BE2C (cell line): ENCODE results near the gene PCDHB6.
"Not testable (repeated sequence)": the region's sequence is repeated elsewhere in the genome, so short reads cannot be mapped to it uniquely, and the experiment has no call there.

Experiments
- DNase-seq: peaks from one replicate; pipeline ENCODE4 v3.0.0-alpha.2; 2020
- H3K27me3 ChIP-seq: fragments of 250-450 bp; sonication (Bioruptor Pico); 2 replicates; pipeline ENCODE4 v1.5.1; 2020; ENCODE audit warnings: mild to moderate bottlenecking
- H3K36me3 ChIP-seq: fragments of 250-450 bp; sonication (Bioruptor Pico); 2 replicates; pipeline ENCODE4 v1.5.1; 2020; ENCODE audit warnings: mild to moderate bottlenecking
- H3K4me1 ChIP-seq: fragments of 250-450 bp; sonication (Bioruptor Pico); 2 replicates; pipeline ENCODE4 v1.5.1; 2020
- H3K4me3 ChIP-seq: 2 replicates; pipeline ENCODE4 v1.5.1; 2011; ENCODE audit warnings: low read depth, low read length
- H3K9me3 ChIP-seq: fragments of 250-450 bp; sonication (Bioruptor Pico); 2 replicates; pipeline ENCODE4 v1.5.1; 2020
- TF ChIP-seq, protein P1 (sequence below): IDR thresholded peaks from 2 replicates; pipeline ENCODE4 v1.5.1; 2012; ENCODE audit warnings: mild to moderate bottlenecking, low read depth, low read length

Gene PCDHB6

DNA sequence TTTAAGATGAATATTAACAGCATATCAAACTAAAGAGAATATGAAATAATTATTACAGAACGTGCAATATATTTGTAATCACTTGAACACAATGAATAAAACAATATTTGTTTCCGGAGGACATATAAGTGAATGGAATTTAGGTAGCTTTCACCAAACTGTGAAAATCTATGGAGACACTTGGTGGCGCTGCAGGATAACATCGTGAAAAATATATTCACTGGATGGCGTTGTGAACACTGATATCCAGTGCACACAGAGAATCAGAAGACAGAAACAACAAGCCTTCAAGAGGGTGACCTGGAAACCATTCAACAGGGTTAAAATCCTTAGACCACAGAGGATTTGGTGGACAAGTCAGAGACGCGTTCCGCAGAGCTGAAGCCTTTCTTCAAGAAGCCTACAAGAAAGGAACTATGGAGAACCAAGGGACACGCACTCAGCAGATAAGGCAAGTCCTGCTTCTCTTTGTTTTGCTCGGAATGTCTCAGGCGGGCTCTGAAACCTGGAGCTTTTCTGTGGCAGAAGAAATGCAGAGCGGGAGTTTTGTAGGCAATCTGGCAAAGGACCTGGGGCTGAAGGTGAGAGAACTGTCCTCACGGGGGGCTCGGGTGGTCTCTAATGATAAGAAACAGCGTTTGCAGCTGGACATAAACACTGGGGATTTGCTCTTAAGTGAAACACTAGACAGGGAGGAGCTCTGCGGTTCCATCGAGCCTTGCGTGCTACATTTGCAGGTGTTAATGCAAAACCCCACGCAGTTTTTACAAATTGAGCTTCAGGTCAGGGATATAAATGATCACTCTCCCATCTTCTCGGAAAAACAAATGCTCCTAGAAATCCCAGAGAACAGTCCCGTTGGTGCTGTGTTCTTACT is 49.7 kb downstream of the PCDHB6 start, which contains the start of gene PCDHB11:
Gene PCDHB11, plus strand, starts transcription at position 269 of the 877 bp plus-strand sequence. Its CDS starts 148 bp downstream, at position 417.
- H3K4me1 ChIP-seq, result no peaks in the 10 kb centered on the region
- no peak for DNase-seq
- H3K9me3 ChIP-seq, result no peaks in the 10 kb centered on the region; the same call in 1 of the 2 replicates
- H3K27me3 ChIP-seq, result no peaks in the 10 kb centered on the region
- TF ChIP-seq, protein P1, sequence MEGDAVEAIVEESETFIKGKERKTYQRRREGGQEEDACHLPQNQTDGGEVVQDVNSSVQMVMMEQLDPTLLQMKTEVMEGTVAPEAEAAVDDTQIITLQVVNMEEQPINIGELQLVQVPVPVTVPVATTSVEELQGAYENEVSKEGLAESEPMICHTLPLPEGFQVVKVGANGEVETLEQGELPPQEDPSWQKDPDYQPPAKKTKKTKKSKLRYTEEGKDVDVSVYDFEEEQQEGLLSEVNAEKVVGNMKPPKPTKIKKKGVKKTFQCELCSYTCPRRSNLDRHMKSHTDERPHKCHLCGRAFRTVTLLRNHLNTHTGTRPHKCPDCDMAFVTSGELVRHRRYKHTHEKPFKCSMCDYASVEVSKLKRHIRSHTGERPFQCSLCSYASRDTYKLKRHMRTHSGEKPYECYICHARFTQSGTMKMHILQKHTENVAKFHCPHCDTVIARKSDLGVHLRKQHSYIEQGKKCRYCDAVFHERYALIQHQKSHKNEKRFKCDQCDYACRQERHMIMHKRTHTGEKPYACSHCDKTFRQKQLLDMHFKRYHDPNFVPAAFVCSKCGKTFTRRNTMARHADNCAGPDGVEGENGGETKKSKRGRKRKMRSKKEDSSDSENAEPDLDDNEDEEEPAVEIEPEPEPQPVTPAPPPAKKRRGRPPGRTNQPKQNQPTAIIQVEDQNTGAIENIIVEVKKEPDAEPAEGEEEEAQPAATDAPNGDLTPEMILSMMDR, result peak; percentile 51
- no peak within 1 kb of the TSS for H3K4me3 ChIP-seq
- H3K36me3 ChIP-seq, result no peaks in the 10 kb centered on the region

DNA sequence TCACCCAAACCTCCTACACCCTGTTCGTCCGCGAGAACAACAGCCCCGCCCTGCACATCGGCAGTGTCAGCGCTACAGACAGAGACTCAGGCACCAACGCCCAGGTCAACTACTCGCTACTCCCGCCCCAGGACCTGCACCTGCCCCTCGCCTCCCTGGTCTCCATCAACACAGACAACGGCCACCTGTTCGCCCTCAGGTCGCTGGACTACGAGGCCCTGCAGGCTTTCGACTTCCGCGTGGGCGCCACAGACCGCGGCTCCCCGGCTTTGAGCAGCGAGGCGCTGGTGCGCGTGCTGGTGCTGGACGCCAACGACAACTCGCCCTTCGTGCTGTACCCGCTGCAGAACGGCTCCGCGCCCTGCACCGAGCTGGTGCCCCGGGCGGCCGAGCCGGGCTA is 51.3 kb downstream of the PCDHB6 start:
- not testable (repeated sequence) for H3K36me3 ChIP-seq, H3K4me3 ChIP-seq, H3K27me3 ChIP-seq, H3K4me1 ChIP-seq, H3K9me3 ChIP-seq, DNase-seq

DNA sequence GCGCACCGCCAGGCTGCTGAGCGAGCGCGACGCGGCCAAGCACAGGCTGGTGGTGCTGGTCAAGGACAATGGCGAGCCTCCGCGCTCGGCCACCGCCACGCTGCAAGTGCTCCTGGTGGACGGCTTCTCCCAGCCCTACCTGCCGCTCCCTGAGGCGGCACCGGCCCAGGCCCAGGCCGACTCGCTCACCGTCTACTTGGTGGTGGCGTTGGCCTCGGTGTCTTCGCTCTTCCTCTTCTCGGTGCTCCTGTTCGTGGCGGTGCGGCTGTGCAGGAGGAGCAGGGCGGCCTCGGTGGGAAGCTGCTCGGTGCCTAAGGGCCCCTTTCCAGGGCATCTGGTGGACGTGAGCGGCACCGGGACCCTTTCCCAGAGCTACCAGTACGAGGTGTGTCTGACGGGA is 51.8 kb downstream of the PCDHB6 start:
- not testable (repeated sequence) for H3K36me3 ChIP-seq, H3K27me3 ChIP-seq, H3K9me3 ChIP-seq

More for the DNA sequence above, 51.8 kb downstream of the PCDHB6 start:
- not testable (repeated sequence) for H3K4me1 ChIP-seq, DNase-seq, H3K4me3 ChIP-seq
